Measurements from ENCODE around the gene STXBP1.

STXBP1 gene

DNA sequence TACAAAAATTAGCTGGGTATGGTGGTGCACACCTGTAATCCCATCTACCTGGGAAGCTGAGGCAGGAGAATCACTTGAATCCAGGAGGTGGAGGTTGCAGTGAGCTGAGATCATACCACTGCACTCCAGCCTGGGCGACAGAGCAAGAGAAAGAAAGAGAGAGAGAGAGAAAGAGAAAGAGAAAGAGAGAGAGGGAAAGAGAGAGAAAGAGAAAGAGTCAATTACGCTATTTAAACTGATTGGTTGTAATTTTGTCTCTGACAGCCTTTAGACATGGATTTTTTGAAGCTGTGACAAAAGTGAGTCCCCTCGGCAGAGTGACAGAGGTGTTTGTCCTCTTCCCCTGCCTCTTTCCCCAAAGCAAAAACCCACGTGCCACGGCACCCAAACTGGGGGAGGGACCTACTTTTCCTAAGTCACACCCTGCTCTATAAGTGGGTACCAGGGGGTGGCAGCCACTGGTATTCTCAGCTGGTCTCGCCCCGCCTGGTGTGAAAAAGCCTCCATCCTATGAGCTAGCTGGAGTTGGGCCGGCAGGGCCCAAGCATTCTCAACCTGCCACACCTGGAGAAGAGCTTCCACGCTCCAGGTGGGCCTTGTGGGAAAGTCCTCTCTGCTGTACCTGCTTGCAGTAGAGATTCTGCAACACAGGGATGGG, 91.3 kb downstream of the STXBP1 start:
- Histone ChIP-seq H3K4me1 (ENCODE audit: control insufficient read depth, insufficient read depth, low read length, poor library complexity, severe bottlenecking) (peaks cover 6% of the 10 kb centered on the region), H3K9me3 (ENCODE audit: control insufficient read depth, low read length) (no peaks in the 10 kb centered on the region), H3K36me3 (ENCODE audit: control insufficient read depth, insufficient read depth, low read length) (no peaks in the 10 kb centered on the region), H3K27ac (ENCODE audit: insufficient read depth, low read length, poor library complexity, severe bottlenecking) (no peak overlapping the region), H3K27me3 (replicated peaks; ENCODE audit: control insufficient read depth, insufficient read depth, low read length, poor library complexity, severe bottlenecking) (no peaks in the 10 kb centered on the region), H3K4me3 (ENCODE audit: insufficient read depth, low read depth, low read length, poor library complexity, severe bottlenecking) (no peak overlapping the region)
- no peak for DNase-seq

DNA sequence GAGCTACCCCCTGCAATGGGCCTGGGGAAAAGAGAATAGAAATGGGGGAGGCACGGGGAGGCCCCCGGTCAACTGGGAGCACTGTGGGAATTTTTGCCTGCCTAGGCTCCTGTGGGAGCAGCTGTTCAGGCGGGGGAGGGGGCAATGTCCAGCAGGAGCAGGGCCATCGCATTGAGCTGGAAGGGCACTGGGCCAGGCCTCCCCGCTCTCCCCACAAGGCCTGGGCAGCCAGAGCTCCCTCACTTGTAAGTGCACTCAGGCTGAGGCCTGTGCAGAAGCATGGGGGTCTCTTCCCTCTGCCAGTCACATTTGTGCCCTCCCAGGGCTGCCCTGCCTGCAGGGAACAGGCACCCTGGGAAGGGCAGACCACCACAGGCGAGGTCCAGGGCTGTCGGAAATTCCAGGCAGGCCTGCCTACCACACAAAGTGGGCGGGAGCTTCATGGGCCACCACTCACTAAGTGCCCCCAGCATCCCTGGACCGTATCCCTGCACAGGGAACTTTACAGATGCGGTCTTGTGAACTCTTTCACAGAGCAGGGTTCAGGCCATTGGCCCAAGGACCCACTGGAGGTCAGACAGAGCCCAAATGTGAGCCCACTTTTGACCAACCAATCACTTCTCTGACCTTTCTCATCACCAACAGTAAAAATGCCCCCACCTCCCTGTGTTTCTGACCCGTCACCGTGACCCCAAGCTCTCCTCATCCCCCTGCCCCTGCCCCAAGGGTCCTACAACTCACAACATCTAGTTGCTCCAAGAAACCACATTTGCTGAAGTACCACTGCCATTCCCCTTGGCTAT, 93.7 kb downstream of the STXBP1 start:
- H3K4me3 ChIP-seq (ENCODE audit: insufficient read depth, low read depth, low read length, poor library complexity, severe bottlenecking) = no peak overlapping the region
- no peaks in the 10 kb centered on the region for H3K27me3 ChIP-seq (replicated peaks; ENCODE audit: control insufficient read depth, insufficient read depth, low read length, poor library complexity, severe bottlenecking)
- no peak for DNase-seq
- no peaks in the 10 kb centered on the region for H3K9me3 ChIP-seq (ENCODE audit: control insufficient read depth, low read length)
- no peaks in the 10 kb centered on the region for H3K36me3 ChIP-seq (ENCODE audit: control insufficient read depth, insufficient read depth, low read length)
- H3K4me1 ChIP-seq (ENCODE audit: control insufficient read depth, insufficient read depth, low read length, poor library complexity, severe bottlenecking) = no peaks in the 10 kb centered on the region
- H3K27ac ChIP-seq (ENCODE audit: insufficient read depth, low read length, poor library complexity, severe bottlenecking) = no peak overlapping the region

GRCh38 chr9:127706836-127707241, 94.8 kb downstream of the STXBP1 start, which contains the start of gene CFAP157:
CFAP157 (plus strand) TSS chr9:127706988; CDS start chr9:127707032, 44 bp downstream.
- no peaks in the 10 kb centered on the region for H3K27me3 ChIP-seq (replicated peaks; ENCODE audit: control insufficient read depth, insufficient read depth, low read length, poor library complexity, severe bottlenecking)
- no peaks in the 10 kb centered on the region for H3K36me3 ChIP-seq (ENCODE audit: control insufficient read depth, insufficient read depth, low read length)
- no peak within 1 kb of the TSS for H3K27ac ChIP-seq (ENCODE audit: insufficient read depth, low read length, poor library complexity, severe bottlenecking)
- DNase-seq = no peak
- H3K4me3 ChIP-seq (ENCODE audit: insufficient read depth, low read depth, low read length, poor library complexity, severe bottlenecking) = no peak within 1 kb of the TSS
- H3K9me3 ChIP-seq (ENCODE audit: control insufficient read depth, low read length) = no peaks in the 10 kb centered on the region
- peaks cover 6% of the 10 kb centered on the region for H3K4me1 ChIP-seq (ENCODE audit: control insufficient read depth, insufficient read depth, low read length, poor library complexity, severe bottlenecking)

GRCh38 chr9:127707766-127708165, 95.7 kb downstream of the STXBP1 start:
- Histone ChIP-seq H3K4me3 (ENCODE audit: insufficient read depth, low read depth, low read length, poor library complexity, severe bottlenecking) (no peak overlapping the region), H3K4me1 (ENCODE audit: control insufficient read depth, insufficient read depth, low read length, poor library complexity, severe bottlenecking) (peaks cover 6% of the 10 kb centered on the region), H3K27me3 (replicated peaks; ENCODE audit: control insufficient read depth, insufficient read depth, low read length, poor library complexity, severe bottlenecking) (no peaks in the 10 kb centered on the region), H3K27ac (ENCODE audit: insufficient read depth, low read length, poor library complexity, severe bottlenecking) (no peak overlapping the region), H3K36me3 (ENCODE audit: control insufficient read depth, insufficient read depth, low read length) (no peaks in the 10 kb centered on the region), H3K9me3 (ENCODE audit: control insufficient read depth, low read length) (no peaks in the 10 kb centered on the region)
- peak; percentile 20 to 29 (median 24) for DNase-seq

DNA sequence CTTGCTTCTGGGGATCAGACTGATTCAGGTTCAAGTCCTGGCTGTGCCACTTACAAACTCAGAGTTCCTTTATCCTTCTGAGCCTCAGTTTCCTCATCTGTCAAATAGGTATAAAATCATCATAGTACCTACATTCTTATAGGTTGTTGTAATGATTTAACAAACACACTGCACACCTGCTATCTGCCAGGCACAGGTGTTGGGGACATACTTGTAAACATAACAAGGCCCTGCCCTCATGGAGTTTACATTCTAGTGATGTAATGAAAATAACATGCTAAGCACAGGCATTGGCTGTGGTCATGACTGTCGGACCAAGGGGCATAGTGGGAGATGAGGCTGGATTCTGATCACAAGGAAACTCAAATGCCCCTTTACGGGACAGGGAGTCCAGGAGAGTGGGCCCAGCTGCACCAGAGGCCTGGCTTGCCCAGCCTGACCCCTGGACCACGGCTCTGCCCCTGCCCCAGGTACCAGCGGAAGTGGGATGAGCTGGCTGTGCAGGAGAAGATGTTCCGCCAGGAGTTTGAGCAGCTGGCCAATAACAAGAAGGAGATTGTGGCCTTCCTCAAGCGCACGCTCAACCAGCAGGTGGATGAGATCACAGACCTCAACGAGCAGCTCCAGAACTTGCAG, 97.0 kb downstream of the STXBP1 start:
- Histone ChIP-seq H3K4me1 (ENCODE audit: control insufficient read depth, insufficient read depth, low read length, poor library complexity, severe bottlenecking) (peaks cover 8% of the 10 kb centered on the region), H3K27me3 (replicated peaks; ENCODE audit: control insufficient read depth, insufficient read depth, low read length, poor library complexity, severe bottlenecking) (no peaks in the 10 kb centered on the region), H3K27ac (ENCODE audit: insufficient read depth, low read length, poor library complexity, severe bottlenecking) (no peak overlapping the region), H3K4me3 (ENCODE audit: insufficient read depth, low read depth, low read length, poor library complexity, severe bottlenecking) (no peak overlapping the region), H3K36me3 (ENCODE audit: control insufficient read depth, insufficient read depth, low read length) (no peaks in the 10 kb centered on the region), H3K9me3 (ENCODE audit: control insufficient read depth, low read length) (no peaks in the 10 kb centered on the region)
- no peak for DNase-seq

DNA sequence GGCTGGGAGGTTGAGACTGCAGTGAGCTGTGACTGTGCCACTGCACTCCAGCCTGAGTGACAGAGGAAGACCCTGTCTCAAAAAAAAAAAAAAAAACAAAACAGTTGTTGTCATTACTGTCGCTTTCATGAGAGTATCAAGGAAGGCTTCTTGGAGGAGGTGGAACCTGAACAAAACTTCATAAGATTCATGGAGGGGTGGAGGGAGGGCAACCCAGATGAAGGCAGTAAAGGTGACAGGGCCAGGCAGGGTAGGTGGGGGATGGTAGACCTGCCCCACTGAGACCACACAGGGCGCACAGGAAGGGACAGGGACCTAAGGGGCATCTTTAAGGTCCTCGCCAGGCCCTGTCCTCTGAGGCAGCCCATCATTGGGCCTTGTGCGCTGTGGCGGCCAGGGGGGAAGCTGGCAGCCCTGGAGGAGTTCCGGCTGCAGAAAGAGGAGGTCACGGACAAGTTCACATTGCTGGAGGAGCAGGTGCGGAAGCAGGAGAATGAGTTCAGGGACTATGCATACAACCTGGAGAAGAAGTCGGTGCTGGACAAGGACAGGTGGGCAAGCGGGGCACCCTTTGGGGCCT, 98.2 kb downstream of the STXBP1 start:
- DNase-seq = no peak
- H3K4me1 ChIP-seq (ENCODE audit: control insufficient read depth, insufficient read depth, low read length, poor library complexity, severe bottlenecking) = peaks cover 16% of the 10 kb centered on the region

DNA sequence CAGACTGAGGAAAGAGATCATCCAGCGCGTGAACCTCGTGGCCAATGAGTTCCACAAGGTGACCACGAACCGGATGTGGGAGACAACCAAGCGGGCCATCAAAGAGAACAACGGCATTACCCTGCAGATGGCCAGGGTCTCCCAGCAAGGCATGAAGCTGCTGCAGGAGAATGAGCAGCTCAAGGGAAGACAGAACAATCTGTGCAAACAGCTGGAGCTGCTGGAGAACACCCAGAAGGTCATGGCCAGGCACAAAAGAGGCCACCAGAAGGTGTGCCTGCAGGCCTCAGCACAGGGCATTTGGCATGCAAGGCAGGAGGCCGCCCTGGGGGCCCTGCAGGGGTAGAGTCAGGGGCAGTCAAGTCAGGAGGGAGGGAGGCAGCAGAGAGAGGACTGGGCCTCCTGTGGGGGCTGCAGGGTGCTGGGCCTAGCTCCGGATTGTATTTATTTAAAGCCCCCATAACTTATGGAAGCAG, 99.2 kb downstream of the STXBP1 start:
- no peak for DNase-seq
- no peak overlapping the region for H3K4me3 ChIP-seq (ENCODE audit: insufficient read depth, low read depth, low read length, poor library complexity, severe bottlenecking)

More for the DNA sequence above, 98.2 kb downstream of the STXBP1 start:
- Histone ChIP-seq H3K9me3 (ENCODE audit: control insufficient read depth, low read length) (no peaks in the 10 kb centered on the region), H3K4me3 (ENCODE audit: insufficient read depth, low read depth, low read length, poor library complexity, severe bottlenecking) (no peak overlapping the region), H3K27ac (ENCODE audit: insufficient read depth, low read length, poor library complexity, severe bottlenecking) (no peak overlapping the region), H3K27me3 (replicated peaks; ENCODE audit: control insufficient read depth, insufficient read depth, low read length, poor library complexity, severe bottlenecking) (no peaks in the 10 kb centered on the region), H3K36me3 (ENCODE audit: control insufficient read depth, insufficient read depth, low read length) (no peaks in the 10 kb centered on the region)

DNA sequence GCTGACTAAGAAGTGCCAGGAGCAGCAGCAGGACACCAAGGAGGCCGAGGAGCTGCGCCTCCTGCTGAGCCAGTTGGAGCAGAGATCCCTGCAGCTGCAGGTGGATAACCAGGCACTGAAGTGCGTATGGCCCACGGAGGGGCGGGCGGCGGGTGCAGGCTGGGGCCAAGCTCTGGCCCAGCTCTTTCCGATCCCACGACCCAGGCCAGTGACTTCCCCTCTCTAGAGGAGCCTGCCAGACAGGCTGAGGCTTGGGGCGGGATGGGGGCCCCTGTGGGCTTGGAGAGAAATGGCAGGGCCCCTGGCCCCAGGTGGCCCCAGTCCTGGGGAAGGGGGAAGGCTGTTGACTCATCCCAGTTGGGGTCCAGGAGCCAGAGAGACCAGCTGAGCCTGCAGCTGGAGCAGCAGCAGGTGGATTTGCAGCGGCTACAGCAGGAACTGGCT, 99.8 kb downstream of the STXBP1 start:
- Histone ChIP-seq H3K4me1 (ENCODE audit: control insufficient read depth, insufficient read depth, low read length, poor library complexity, severe bottlenecking) (peaks cover 21% of the 10 kb centered on the region), H3K36me3 (ENCODE audit: control insufficient read depth, insufficient read depth, low read length) (no peaks in the 10 kb centered on the region), H3K27me3 (replicated peaks; ENCODE audit: control insufficient read depth, insufficient read depth, low read length, poor library complexity, severe bottlenecking) (no peaks in the 10 kb centered on the region), H3K4me3 (ENCODE audit: insufficient read depth, low read depth, low read length, poor library complexity, severe bottlenecking) (no peak overlapping the region), H3K27ac (ENCODE audit: insufficient read depth, low read length, poor library complexity, severe bottlenecking) (no peak overlapping the region), H3K9me3 (ENCODE audit: control insufficient read depth, low read length) (no peaks in the 10 kb centered on the region)
- no peak for DNase-seq

More for the DNA sequence above, 99.2 kb downstream of the STXBP1 start:
- no peaks in the 10 kb centered on the region for H3K27me3 ChIP-seq (replicated peaks; ENCODE audit: control insufficient read depth, insufficient read depth, low read length, poor library complexity, severe bottlenecking)
- H3K36me3 ChIP-seq (ENCODE audit: control insufficient read depth, insufficient read depth, low read length) = no peaks in the 10 kb centered on the region
- no peak overlapping the region for H3K27ac ChIP-seq (ENCODE audit: insufficient read depth, low read length, poor library complexity, severe bottlenecking)
- no peaks in the 10 kb centered on the region for H3K9me3 ChIP-seq (ENCODE audit: control insufficient read depth, low read length)
- peaks cover 21% of the 10 kb centered on the region for H3K4me1 ChIP-seq (ENCODE audit: control insufficient read depth, insufficient read depth, low read length, poor library complexity, severe bottlenecking)

DNA sequence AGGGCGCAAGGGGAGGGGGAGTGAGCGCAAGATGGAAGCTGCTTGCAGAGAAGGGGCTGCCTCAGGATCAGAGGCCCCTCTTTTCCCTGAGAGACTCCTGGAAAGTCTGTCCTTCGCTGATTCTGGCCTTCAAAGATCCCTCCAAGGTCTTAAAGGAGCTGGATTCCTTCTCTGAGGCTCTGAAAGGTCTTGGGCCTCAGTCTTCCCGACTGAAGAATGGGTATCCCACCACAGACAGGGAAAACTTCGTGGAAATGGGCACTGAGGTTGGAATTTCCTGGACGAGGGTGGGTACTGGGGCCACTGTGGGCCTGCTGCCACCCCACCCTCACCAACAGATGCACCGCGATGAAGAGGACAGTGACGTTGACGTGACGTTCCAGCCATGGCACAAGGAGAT, 100.3 kb downstream of the STXBP1 start:
- H3K36me3 ChIP-seq (ENCODE audit: control insufficient read depth, insufficient read depth, low read length) = no peaks in the 10 kb centered on the region
- no peaks in the 10 kb centered on the region for H3K9me3 ChIP-seq (ENCODE audit: control insufficient read depth, low read length)
- no peaks in the 10 kb centered on the region for H3K27me3 ChIP-seq (replicated peaks; ENCODE audit: control insufficient read depth, insufficient read depth, low read length, poor library complexity, severe bottlenecking)
- H3K27ac ChIP-seq (ENCODE audit: insufficient read depth, low read length, poor library complexity, severe bottlenecking) = no peak overlapping the region
- no peak overlapping the region for H3K4me3 ChIP-seq (ENCODE audit: insufficient read depth, low read depth, low read length, poor library complexity, severe bottlenecking)
- no peak for DNase-seq
- peaks cover 21% of the 10 kb centered on the region for H3K4me1 ChIP-seq (ENCODE audit: control insufficient read depth, insufficient read depth, low read length, poor library complexity, severe bottlenecking)
